ENCODE data around the gene COL27A1.

Gene COL27A1

DNA sequence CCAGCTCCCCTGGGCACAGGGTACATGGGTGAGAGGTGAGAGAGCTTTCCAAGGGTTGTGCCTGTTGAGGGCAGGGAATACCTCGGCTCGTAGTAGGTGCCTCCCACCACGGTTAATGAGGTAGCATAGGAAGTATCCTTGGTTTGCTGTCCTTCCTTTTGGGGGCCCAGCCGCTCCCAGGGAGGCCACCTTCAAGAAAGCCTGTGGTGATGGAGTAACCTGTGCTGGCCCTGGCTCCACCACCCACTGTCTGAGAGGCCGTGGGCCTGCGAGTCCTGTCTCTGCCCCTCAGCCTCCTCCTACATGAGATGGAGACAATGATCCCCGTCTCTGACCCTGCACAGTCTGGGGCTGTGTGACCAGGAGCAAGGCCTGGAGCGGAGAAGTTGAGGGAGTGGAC is 40.8 kb downstream of the COL27A1 start:
- TF ChIP-seq EZH2 (IDR thresholded peaks at IDR 0.05; ENCODE audit: borderline replicate concordance, low read depth, low read length, severe bottlenecking): no peak
- TF ChIP-seq CTCF (IDR thresholded peaks at IDR 0.05; ENCODE audit: borderline replicate concordance, extremely low read depth, low read length, poor library complexity, severe bottlenecking): no peak
- Histone ChIP-seq H3K9me3 (ENCODE audit: insufficient read depth, low read length, severe bottlenecking) (no peaks in the 10 kb centered on the region), H3K27me3 (ENCODE audit: insufficient read depth, low read length, poor library complexity) (no peaks in the 10 kb centered on the region), H3K4me3 (ENCODE audit: low read depth in 1 of 2, low read length in 2 of 2) (no peak overlapping the region), H3K9ac (ENCODE audit: low read depth, low read length) (no peak overlapping the region), H3K36me3 (ENCODE audit: insufficient read depth, low read length) (no peaks in the 10 kb centered on the region), H4K20me1 (ENCODE audit: insufficient read depth, low read length) (no peaks in the 10 kb centered on the region), H3K27ac (ENCODE audit: low read length) (no peak overlapping the region), H3K4me2 (ENCODE audit: insufficient read depth, low read length) (no peak overlapping the region), H2AFZ (ENCODE audit: low read depth, low read length) (no peak overlapping the region), H3K4me1 (ENCODE audit: insufficient read depth, low read length) (no peaks in the 10 kb centered on the region), H3K79me2 (ENCODE audit: insufficient read depth, low read length) (no peaks in the 10 kb centered on the region)
- no peak for ATAC-seq (ENCODE audit: insufficient read depth, low read depth)
- DNase-seq: no peak

DNA sequence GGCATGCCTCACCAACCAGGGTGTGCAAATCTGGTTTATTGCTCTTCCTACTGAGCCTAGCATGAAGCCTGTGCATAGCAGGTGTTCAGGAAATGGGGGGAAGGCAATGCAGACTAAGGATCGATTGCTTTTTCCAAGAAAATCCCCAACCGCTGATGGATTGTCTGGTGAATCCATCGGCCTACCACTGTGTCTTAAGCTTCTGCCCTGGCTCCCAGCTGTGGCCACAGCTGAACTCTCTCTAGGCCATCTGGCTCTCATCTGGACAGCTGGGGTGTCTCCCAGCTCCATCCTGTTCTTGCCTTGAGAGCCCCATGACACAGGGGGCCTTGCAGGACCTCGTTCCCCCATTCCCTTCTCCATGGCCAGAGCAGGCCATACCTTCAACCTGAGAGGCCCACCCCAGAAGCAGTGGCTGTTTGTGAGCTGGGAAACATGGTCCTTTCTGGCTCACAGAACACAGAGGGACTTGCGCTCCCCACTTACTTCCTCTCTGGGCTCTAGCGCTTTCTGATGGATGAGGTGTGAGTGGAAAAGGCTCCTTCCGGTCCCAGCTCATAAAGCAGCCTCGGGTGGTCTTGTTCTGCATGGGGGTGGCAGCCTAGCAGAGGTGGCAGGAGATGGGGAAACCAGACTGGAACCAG is 41.8 kb downstream of the COL27A1 start:
- Histone ChIP-seq H3K27me3 (ENCODE audit: insufficient read depth, low read length, poor library complexity) (no peaks in the 10 kb centered on the region), H2AFZ (ENCODE audit: low read depth, low read length) (no peak overlapping the region), H3K4me2 (ENCODE audit: insufficient read depth, low read length) (no peak overlapping the region), H3K4me3 (ENCODE audit: low read depth in 1 of 2, low read length in 2 of 2) (no peak overlapping the region), H4K20me1 (ENCODE audit: insufficient read depth, low read length) (no peaks in the 10 kb centered on the region), H3K9me3 (ENCODE audit: insufficient read depth, low read length, severe bottlenecking) (no peaks in the 10 kb centered on the region), H3K79me2 (ENCODE audit: insufficient read depth, low read length) (no peaks in the 10 kb centered on the region), H3K4me1 (ENCODE audit: insufficient read depth, low read length) (no peaks in the 10 kb centered on the region), H3K9ac (ENCODE audit: low read depth, low read length) (no peak overlapping the region), H3K36me3 (ENCODE audit: insufficient read depth, low read length) (no peaks in the 10 kb centered on the region), H3K27ac (ENCODE audit: low read length) (no peak overlapping the region)
- no peak for DNase-seq
- no peak for ATAC-seq (ENCODE audit: insufficient read depth, low read depth)
- TF ChIP-seq CTCF (IDR thresholded peaks at IDR 0.05; ENCODE audit: borderline replicate concordance, extremely low read depth, low read length, poor library complexity, severe bottlenecking): no peak
- TF ChIP-seq EZH2 (IDR thresholded peaks at IDR 0.05; ENCODE audit: borderline replicate concordance, low read depth, low read length, severe bottlenecking): no peak

DNA sequence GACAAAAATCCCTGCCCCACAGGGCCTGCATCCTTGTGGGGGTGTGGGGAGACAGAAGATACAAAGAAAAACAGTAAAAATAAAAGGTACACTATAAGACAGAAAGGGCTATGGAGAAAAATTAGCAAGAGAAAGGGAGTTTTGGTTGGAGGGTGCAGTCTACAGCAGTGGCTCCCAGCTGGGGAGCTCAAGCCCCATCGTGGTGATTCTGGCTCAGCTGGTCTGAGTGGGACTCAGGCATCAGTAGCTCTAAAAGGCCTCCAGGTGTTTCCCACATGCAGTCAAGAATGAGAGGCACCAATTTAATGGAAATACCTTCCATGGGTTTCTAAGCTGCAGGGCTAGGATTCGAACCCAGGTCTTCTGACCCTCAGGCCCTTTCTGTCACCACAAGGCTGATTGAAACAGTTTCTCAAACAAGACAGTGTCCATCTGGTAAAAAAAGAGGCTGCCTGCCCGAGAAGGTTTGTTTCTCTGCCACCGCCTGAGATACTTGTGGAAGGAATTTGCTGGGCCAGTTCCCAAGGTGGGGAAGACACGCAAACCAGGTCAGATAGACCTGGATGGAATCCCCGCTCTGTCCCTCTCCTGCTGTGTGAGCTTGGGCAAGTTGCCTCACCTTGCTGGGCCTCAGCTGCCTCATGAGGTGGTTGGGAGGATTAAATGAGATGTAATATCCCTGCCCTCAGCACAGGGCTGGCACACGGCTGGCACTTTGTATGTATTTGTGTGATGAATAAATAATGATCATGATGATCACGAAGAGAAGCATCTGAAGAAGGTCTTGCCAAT is 43.1 kb downstream of the COL27A1 start:
- Histone ChIP-seq H3K27me3 (ENCODE audit: insufficient read depth, low read length, poor library complexity) (peaks cover 6% of the 10 kb centered on the region), H4K20me1 (ENCODE audit: insufficient read depth, low read length) (no peaks in the 10 kb centered on the region), H3K79me2 (ENCODE audit: insufficient read depth, low read length) (no peaks in the 10 kb centered on the region), H3K9me3 (ENCODE audit: insufficient read depth, low read length, severe bottlenecking) (no peaks in the 10 kb centered on the region), H3K36me3 (ENCODE audit: insufficient read depth, low read length) (no peaks in the 10 kb centered on the region), H3K27ac (ENCODE audit: low read length) (no peak overlapping the region), H3K4me1 (ENCODE audit: insufficient read depth, low read length) (no peaks in the 10 kb centered on the region), H3K4me2 (ENCODE audit: insufficient read depth, low read length) (no peak overlapping the region), H2AFZ (ENCODE audit: low read depth, low read length) (no peak overlapping the region), H3K9ac (ENCODE audit: low read depth, low read length) (no peak overlapping the region), H3K4me3 (ENCODE audit: low read depth in 1 of 2, low read length in 2 of 2) (no peak overlapping the region)
- TF ChIP-seq CTCF (IDR thresholded peaks at IDR 0.05; ENCODE audit: borderline replicate concordance, extremely low read depth, low read length, poor library complexity, severe bottlenecking) (no peak), EZH2 (IDR thresholded peaks at IDR 0.05; ENCODE audit: borderline replicate concordance, low read depth, low read length, severe bottlenecking) (no peak)
- no peak for ATAC-seq (ENCODE audit: insufficient read depth, low read depth)
- no peak for DNase-seq
